Coronary artery (tissue), 2 donors: ENCODE results near the gene PCSK5.
"Not testable (repeated sequence)": the region's sequence is repeated elsewhere in the genome, so short reads cannot be mapped to it uniquely, and the experiment has no call there.

ENCODE experiments used
- DNase-seq: peaks from one replicate; pipeline ENCODE4 v3.0.0-alpha.2; 2017; ENCODE audit warnings: low spot score
- H3K27ac ChIP-seq, 2 donors: fragments of 200-600 bp; sonication (generic); one replicate each; pipeline ENCODE4 v1.5.1; 2016 to 2019
- H3K4me3 ChIP-seq: fragments of 200-600 bp; sonication (generic); 2 replicates; pipeline ENCODE4 v1.5.1; 2016; ENCODE audit warnings: mild to moderate bottlenecking, moderate library complexity
- TF ChIP-seq, protein P1 (sequence below): fragments of 200-600 bp; sonication (generic); IDR thresholded peaks from one replicate; pipeline ENCODE4 v1.5.1; 2019; ENCODE audit warnings: antibody characterized with exemption

Gene PCSK5

DNA sequence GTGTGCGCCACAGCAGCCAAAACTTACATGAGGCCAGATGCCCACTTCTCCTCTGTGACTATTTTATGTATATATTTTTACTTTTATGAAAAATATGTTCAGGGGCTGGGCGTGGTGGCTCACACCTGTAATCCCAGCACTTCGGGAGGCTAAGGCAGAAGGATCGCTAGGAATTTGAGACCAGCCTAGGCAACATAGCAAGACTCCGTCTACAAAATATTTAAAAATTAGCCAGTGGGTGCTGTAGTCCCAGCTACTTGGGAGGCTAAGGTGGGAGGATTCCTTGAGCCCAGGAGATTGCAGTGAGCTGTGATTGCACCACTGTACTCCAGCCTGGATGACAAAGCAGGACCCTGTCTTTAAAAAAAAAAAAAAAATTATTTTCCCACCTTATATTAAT is 420.5 kb downstream of the PCSK5 start:
- Histone ChIP-seq H3K27ac (no peak overlapping the region), H3K4me3 (no peak overlapping the region)
- DNase-seq, result no peak
- TF ChIP-seq, protein P1, sequence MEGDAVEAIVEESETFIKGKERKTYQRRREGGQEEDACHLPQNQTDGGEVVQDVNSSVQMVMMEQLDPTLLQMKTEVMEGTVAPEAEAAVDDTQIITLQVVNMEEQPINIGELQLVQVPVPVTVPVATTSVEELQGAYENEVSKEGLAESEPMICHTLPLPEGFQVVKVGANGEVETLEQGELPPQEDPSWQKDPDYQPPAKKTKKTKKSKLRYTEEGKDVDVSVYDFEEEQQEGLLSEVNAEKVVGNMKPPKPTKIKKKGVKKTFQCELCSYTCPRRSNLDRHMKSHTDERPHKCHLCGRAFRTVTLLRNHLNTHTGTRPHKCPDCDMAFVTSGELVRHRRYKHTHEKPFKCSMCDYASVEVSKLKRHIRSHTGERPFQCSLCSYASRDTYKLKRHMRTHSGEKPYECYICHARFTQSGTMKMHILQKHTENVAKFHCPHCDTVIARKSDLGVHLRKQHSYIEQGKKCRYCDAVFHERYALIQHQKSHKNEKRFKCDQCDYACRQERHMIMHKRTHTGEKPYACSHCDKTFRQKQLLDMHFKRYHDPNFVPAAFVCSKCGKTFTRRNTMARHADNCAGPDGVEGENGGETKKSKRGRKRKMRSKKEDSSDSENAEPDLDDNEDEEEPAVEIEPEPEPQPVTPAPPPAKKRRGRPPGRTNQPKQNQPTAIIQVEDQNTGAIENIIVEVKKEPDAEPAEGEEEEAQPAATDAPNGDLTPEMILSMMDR, result no peak

DNA sequence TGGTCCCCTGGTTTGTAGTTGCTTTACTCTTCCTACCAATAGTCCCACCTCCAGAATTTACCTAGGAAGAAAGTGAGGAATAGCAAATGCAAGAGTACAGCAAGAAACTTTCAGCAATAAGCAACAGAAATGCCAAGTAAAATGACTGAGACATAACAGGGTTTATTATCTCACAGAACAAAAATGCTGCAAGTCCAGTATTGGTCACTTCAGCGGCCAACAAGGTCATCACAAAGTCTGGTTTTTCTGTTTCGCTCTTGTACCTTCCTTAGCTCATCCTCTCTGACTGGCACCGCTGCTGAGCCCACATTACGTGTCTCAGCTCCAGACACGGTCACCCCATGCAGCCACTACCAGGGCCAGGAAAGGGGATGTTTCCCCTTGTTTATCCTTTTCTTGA is 421.1 kb downstream of the PCSK5 start:
- TF ChIP-seq, protein P1, result no peak
- H3K27ac ChIP-seq, result no peak overlapping the region
- no peak for DNase-seq
- H3K4me3 ChIP-seq, result no peak overlapping the region

DNA sequence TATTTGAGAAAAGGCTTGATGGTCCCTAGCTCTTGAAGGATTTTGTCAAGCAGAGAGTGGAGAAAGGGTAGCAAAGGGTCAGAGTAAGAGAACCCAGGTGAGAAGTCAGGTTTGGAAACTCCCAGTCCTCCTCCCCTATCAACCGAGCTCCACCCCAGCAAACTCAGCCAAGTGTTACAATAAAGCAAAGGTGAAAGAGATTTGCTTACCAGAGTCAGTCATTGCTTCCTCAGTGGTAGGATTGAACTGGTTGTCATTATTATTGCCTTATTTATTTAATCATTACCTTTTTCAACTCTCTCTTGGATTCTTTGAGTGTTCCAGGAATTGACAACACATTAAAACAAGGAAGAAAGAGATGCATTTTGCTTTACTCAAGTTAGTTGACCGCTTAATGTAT is 423.3 kb downstream of the PCSK5 start:
- H3K4me3 ChIP-seq, result no peak overlapping the region
- TF ChIP-seq, protein P1, result no peak
- DNase-seq, result no peak
- no peak overlapping the region for H3K27ac ChIP-seq

DNA sequence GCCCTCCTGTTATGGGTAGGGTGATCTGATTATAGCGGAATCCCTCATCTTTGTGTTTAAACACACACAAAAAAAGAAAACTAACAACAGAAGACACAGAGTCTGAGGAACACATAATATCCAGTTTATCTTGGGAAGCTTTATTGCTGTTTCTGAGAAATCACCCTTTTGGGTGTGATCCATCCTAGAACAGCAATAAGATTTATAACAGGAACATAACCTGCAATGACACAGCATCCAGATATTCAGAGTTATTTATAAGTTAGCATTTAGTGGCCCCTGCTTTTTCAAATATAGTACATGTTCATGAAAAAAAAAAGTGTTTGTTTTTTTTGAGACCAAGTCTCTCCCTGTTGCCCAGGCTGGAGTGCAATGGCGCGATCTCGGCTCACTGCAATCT is 423.8 kb downstream of the PCSK5 start:
- no peak overlapping the region for H3K4me3 ChIP-seq
- no peak for DNase-seq
- no peak overlapping the region for H3K27ac ChIP-seq
- TF ChIP-seq, protein P1, result no peak

DNA sequence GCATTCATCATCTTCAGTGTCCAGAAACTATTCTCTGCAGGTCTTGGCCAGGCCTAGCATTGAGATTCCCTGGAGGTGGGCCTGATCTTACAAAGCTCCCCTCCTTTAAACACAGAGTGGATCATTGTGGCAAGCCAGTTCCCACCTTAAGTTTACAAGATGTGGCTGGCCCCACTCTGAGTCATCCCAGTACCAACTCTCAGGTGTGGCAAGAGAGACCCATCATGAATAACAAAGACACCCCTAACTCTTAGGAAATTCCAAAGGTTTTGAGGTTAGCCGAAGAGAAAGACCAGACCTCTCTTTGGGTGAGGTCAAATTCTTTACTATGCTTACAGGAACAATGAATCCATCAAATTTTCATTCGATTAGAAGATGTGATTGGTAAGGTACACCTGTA is 425.6 kb downstream of the PCSK5 start:
- TF ChIP-seq, protein P1, result no peak
- no peak for DNase-seq

DNA sequence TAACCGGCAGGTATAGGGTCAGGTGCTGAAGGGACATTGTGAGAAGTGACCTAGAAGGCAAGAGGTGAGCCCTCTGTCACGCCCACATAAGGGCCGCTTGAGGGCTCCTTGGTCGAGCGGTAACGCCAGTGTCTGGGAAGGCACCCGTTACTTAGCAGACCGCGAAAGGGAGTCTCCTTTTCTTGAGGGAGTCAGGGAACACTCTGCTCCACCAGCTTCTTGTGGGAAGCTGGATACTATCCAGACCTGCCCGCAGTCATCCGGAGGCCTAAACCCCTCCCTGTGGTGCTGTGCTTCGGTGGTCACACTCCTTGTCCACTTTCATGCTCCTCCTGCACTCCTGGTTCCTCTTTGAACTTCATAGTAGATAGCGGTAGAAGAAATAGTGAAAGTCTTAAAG is 429.0 kb downstream of the PCSK5 start:
- DNase-seq, H3K4me3 ChIP-seq, H3K27ac ChIP-seq: not testable (repeated sequence)

More for the DNA sequence above, 425.6 kb downstream of the PCSK5 start:
- Histone ChIP-seq H3K27ac (no peak overlapping the region), H3K4me3 (no peak overlapping the region)

DNA sequence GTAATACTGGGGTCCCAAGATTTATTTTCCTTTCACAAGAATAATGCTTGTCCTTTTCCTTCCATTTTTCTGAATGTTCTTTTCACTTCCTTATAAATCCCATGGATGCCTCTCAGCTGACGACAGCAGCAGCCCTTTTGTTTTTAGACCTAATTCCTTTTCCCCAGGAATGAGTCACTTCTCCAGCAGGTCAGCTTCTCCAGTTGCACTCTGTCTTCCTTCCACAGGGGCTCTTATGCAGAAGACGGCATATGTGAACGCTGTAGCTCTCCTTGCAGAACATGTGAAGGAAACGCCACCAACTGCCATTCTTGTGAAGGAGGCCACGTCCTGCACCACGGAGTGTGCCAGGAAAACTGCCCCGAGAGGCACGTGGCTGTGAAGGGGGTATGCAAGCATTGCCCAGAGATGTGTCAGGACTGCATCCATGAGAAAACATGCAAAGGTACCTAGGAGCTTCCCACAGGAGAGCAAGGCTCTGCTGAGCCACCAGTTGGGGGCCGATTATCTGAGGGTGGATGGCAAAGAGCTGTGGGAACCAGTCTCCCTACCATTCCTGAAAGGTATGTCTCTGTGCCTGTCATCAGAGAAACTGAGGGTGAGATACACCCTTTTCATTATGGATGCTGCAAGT is 430.8 kb downstream of the PCSK5 start:
- no peak overlapping the region for H3K4me3 ChIP-seq
- no peak for DNase-seq
- H3K27ac ChIP-seq, result no peak overlapping the region
- TF ChIP-seq, protein P1, result no peak
